ENCODE measurements around the gene FEV. TPM values are rescaled to one million over a fixed set of nuclear protein-coding genes. Genes with fewer than 3 reads are reported as not detected.
A peak's percentile ranks its signal among the peaks of the same experiment; 100 is the strongest.

The FEV gene
- total RNA-seq, 3 donors from 2014 or later (not counting 1 experiment from before 2014, with no cell fraction given): not detected

DNA sequence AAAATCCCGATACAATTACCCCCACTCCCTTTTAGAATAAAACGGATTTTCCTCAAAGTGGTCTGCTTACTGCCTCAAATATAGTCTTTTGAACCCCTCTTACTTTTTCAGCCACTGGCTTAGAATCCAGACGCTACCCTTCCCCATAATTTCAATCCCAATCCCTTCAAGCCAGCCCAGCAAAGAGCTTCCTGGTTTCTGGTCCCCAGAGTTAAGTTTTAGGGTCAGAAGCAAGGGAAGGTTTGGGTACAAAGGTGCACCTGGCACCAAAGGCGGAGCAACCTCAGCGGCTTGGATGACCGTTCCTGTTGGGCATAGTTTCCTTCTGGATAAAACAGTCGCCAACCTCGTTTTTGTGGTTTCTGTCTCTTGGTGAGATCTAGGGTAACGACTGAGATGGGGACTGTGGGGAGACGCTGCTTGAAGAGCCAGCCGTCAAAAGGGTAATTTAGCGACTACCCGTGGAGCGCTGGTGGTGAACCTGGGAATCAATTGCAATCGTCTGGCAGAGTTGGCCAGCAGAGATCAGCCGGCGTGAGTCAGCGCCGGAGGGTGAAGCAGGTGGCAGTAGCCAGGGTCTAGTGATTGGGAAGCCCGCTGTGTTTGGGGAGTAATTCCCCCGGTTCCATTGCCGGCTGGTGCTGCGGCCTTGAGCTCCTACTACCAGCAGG, 1.6 kb downstream of the FEV start:
- H3K27ac ChIP-seq (ENCODE audit: low read length): no peak overlapping the region
- WGBS (ENCODE audit: insufficient coverage): 9% methylated on average over 23 of the region's 23 CpGs
- H3K4me3 ChIP-seq (ENCODE audit: low read length): no peak overlapping the region
- H3K4me3 Mint-ChIP-seq: no peak overlapping the region
- TF ChIP-seq, protein P1, sequence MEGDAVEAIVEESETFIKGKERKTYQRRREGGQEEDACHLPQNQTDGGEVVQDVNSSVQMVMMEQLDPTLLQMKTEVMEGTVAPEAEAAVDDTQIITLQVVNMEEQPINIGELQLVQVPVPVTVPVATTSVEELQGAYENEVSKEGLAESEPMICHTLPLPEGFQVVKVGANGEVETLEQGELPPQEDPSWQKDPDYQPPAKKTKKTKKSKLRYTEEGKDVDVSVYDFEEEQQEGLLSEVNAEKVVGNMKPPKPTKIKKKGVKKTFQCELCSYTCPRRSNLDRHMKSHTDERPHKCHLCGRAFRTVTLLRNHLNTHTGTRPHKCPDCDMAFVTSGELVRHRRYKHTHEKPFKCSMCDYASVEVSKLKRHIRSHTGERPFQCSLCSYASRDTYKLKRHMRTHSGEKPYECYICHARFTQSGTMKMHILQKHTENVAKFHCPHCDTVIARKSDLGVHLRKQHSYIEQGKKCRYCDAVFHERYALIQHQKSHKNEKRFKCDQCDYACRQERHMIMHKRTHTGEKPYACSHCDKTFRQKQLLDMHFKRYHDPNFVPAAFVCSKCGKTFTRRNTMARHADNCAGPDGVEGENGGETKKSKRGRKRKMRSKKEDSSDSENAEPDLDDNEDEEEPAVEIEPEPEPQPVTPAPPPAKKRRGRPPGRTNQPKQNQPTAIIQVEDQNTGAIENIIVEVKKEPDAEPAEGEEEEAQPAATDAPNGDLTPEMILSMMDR (IDR thresholded peaks at IDR 0.05): no peak
- peaks cover 26% of the 10 kb centered on the region for H3K4me1 ChIP-seq (ENCODE audit: control insufficient read depth, insufficient read depth, low read length)
- H3K9me3 ChIP-seq (ENCODE audit: control insufficient read depth, insufficient read depth, low read length): no peaks in the 10 kb centered on the region
- H3K9me3 Mint-ChIP-seq: no peaks in the 10 kb centered on the region
- H3K27ac Mint-ChIP-seq: no peak overlapping the region
- ATAC-seq: no peak
- H3K27me3 ChIP-seq (ENCODE audit: control insufficient read depth, insufficient read depth, low read length): peaks cover 52% of the 10 kb centered on the region
- H3K36me3 ChIP-seq (ENCODE audit: control insufficient read depth, insufficient read depth, low read length): no peaks in the 10 kb centered on the region
- H3K27me3 Mint-ChIP-seq (ENCODE audit: low read depth in 2 of 2): peaks cover 48 to 55% of the 10 kb centered on the region in 2 donors
- intact Hi-C loops (cut with micrococcal nuclease): no loop called here
- DNase-seq: no peak
- H3K4me1 Mint-ChIP-seq: peaks cover 7 to 24% of the 10 kb centered on the region in 2 donors
- no peaks in the 10 kb centered on the region for H3K36me3 Mint-ChIP-seq

DNA sequence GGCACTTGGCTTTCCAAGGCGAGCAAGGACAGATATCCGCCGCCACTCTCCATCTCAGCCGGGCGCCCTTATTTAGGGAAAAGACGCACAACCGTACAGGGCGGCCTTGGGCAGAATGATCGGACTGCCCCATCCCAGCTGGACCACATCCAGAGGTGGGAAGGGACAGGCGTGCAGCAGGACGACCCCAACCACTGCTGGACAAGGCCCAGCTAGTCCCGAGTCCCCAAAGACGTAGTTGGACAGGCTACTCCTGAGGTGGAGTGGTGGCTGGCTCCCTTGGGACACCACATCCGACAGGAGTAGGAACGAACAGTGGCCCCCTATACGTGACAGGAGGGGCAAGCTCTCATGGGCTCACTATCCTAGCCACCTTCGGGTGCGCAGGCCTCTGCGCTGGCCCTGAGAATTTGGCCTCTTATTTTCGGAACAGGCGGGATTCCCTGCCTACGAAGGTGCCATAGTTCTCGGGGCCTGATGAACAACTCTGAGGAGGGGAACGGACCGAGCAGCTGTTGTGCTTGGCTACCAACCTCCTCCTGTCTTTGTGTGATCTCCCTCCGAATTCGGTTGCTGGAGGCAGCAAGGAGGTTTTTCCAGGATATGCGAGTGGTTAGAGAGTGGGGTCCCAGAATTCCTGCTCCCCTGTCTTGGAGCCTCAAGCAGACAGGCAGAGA, 2.3 kb downstream of the FEV start:
- H3K9me3 ChIP-seq (ENCODE audit: control insufficient read depth, insufficient read depth, low read length): no peaks in the 10 kb centered on the region
- no peak overlapping the region for H3K4me3 ChIP-seq (ENCODE audit: low read length)
- H3K36me3 ChIP-seq (ENCODE audit: control insufficient read depth, insufficient read depth, low read length): no peaks in the 10 kb centered on the region
- peaks cover 26% of the 10 kb centered on the region for H3K4me1 ChIP-seq (ENCODE audit: control insufficient read depth, insufficient read depth, low read length)
- peaks cover 7 to 24% of the 10 kb centered on the region in 2 donors for H3K4me1 Mint-ChIP-seq
- peaks cover 47% of the 10 kb centered on the region for H3K27me3 ChIP-seq (ENCODE audit: control insufficient read depth, insufficient read depth, low read length)
- H3K27ac Mint-ChIP-seq: no peak overlapping the region
- 12% methylated on average over 28 of the region's 28 CpGs for WGBS (ENCODE audit: insufficient coverage)
- TF ChIP-seq, protein P1 (IDR thresholded peaks at IDR 0.05): no peak
- H3K9me3 Mint-ChIP-seq: no peaks in the 10 kb centered on the region
- H3K4me3 Mint-ChIP-seq: no peak overlapping the region
- intact Hi-C loops (cut with micrococcal nuclease): no loop called here
- no peak overlapping the region for H3K27ac ChIP-seq (ENCODE audit: low read length)
- no peak for DNase-seq
- peaks cover 54 to 58% of the 10 kb centered on the region in 2 donors for H3K27me3 Mint-ChIP-seq (ENCODE audit: low read depth in 2 of 2)
- no peak for ATAC-seq
- no peaks in the 10 kb centered on the region for H3K36me3 Mint-ChIP-seq

DNA sequence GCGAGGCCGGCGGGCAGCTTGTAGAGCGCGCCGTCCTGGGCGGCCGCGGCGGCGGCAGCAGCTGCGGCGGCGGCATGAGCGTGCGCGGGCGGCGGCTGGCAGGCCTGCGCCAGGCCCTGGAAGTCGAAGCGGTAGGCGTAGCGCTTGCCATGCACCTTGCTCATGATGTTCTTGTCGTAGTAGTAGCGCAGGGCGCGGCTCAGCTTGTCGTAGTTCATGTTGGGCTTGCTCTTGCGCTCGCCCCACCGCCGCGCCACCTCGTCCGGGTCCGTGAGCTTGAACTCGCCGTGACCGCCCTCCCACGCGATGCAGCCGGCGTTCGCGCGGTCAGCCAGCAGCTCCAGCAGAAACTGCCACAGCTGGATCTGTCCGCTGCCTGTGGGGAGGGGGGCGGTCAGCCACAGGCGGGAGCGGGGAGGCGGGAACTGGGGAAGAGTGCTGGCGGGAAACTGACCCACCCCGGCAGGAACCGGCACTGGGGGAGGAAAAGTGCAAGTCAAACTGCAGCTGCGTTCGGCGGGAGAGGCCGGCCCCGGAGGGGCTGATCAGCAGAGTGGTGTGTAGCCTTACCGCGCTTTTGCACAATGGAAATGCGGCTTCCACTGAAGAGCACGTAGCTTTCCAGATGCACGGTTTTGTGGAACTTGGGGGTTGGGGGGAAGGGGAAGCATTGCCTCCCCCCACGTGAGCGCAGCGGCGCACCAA, 3.0 kb downstream of the FEV start:
- H3K36me3 Mint-ChIP-seq: no peaks in the 10 kb centered on the region
- H3K4me1 Mint-ChIP-seq: peaks cover 7 to 24% of the 10 kb centered on the region in 2 donors
- H3K27ac Mint-ChIP-seq: no peak overlapping the region
- no peak overlapping the region for H3K4me3 Mint-ChIP-seq
- ATAC-seq (peak in 1 of 3 donors; percentile 28), DNase-seq (peak in 1 of 2 donors; percentile 65)
- 2% methylated on average over 69 of the region's 69 CpGs for WGBS (ENCODE audit: insufficient coverage)
- H3K9me3 ChIP-seq (ENCODE audit: control insufficient read depth, insufficient read depth, low read length): no peaks in the 10 kb centered on the region
- peaks cover 47% of the 10 kb centered on the region for H3K27me3 ChIP-seq (ENCODE audit: control insufficient read depth, insufficient read depth, low read length)
- H3K27ac ChIP-seq (ENCODE audit: low read length): no peak overlapping the region
- peaks cover 56 to 60% of the 10 kb centered on the region in 2 donors for H3K27me3 Mint-ChIP-seq (ENCODE audit: low read depth in 2 of 2)
- H3K9me3 Mint-ChIP-seq: no peaks in the 10 kb centered on the region
- peaks cover 26% of the 10 kb centered on the region for H3K4me1 ChIP-seq (ENCODE audit: control insufficient read depth, insufficient read depth, low read length)
- H3K36me3 ChIP-seq (ENCODE audit: control insufficient read depth, insufficient read depth, low read length): no peaks in the 10 kb centered on the region
- no peak overlapping the region for H3K4me3 ChIP-seq (ENCODE audit: low read length)
- intact Hi-C loops (cut with micrococcal nuclease): no loop called here
- TF ChIP-seq, protein P1 (IDR thresholded peaks at IDR 0.05): no peak

Measured in natural killer cell (primary cell).